ENCODE results near the gene TTK.

DNA sequence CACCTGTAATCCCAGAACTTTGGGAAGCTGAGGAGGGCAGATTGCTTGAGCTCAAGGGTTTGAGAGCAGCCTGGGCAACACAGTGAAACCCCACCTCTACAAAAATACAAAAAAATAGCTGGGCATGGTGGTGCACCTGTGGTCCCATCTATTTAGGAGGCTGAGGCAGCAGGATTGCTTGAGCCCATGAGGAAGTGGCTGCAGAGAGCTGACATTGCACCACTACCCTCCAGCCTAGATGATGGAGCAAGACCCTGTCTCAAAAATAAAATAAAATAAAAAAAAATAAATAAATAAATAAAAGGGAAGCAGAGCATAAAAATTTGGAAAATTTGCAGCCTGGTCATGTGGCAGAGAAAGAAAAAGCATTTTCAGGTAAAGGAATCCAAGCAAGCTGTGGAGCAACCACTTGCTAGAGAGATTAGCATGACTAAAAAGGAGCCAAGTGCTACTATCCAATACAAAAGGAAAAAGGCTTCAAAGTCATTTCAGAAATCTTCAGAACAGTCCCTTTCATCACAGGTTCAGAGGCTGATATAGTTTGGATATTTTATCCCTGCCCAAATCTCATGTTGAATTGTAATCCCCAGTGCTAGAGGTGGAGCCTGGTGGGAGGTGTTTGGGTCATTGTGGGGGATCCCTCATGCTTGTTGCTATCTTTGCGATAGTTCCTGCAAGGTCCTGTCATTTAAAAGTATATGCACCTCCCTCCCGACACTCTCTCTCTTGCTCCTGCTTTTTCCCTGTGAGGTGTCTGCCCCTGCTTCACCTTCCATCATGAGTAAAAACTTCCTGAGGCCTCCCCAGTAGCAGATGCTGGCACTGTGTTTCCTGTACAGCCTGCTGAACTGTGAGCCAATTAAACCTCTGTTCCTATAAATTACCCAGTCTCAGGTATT lies 11.2 kb upstream of the TTK start:
- TF ChIP-seq, protein P1, sequence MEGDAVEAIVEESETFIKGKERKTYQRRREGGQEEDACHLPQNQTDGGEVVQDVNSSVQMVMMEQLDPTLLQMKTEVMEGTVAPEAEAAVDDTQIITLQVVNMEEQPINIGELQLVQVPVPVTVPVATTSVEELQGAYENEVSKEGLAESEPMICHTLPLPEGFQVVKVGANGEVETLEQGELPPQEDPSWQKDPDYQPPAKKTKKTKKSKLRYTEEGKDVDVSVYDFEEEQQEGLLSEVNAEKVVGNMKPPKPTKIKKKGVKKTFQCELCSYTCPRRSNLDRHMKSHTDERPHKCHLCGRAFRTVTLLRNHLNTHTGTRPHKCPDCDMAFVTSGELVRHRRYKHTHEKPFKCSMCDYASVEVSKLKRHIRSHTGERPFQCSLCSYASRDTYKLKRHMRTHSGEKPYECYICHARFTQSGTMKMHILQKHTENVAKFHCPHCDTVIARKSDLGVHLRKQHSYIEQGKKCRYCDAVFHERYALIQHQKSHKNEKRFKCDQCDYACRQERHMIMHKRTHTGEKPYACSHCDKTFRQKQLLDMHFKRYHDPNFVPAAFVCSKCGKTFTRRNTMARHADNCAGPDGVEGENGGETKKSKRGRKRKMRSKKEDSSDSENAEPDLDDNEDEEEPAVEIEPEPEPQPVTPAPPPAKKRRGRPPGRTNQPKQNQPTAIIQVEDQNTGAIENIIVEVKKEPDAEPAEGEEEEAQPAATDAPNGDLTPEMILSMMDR (IDR thresholded peaks at IDR 0.05): no peak
- no peak for TF ChIP-seq POLR2A (IDR thresholded peaks at IDR 0.05)

Data from tibial nerve (tissue), 3 donors.